Stimulated activated effector memory CD8-positive, alpha-beta T cell treated with anti-CD3 and anti-CD28 coated beads, Interleukin-12 subunit alpha, Interleukin-12 subunit beta, amount 100 ng/mL, for 72 hours (primary cell): ENCODE data around the gene DYRK1A.

Experiments
- ATAC-seq: fragments of 150-1000 bp; cut with Tn5 transposase; 2 replicates; pipeline ENCODE4 v1.10.0; 2021
- DNase-seq, 2 donors: peaks; one replicate each; pipeline ENCODE4 v3.0.0; 2021 to 2022; ENCODE audit warnings: low spot score in 2 of 2
- H3K27ac Mint-ChIP-seq: one replicate; pipeline ENCODE4 v1.8.0; 2022; ENCODE audit warnings: mild to moderate bottlenecking, mixed read lengths
- H3K36me3 Mint-ChIP-seq: one replicate; pipeline ENCODE4 v1.8.0; 2022; ENCODE audit warnings: mild to moderate bottlenecking, mixed read lengths
- H3K4me1 Mint-ChIP-seq: one replicate; pipeline ENCODE4 v1.8.0; 2022; ENCODE audit warnings: mixed read lengths
- H3K4me3 Mint-ChIP-seq: one replicate; pipeline ENCODE4 v1.8.0; 2022; ENCODE audit warnings: mild to moderate bottlenecking, mixed read lengths
- H3K9me3 Mint-ChIP-seq: one replicate; pipeline ENCODE4 v1.8.0; 2022; ENCODE audit warnings: mixed read lengths

DYRK1A gene

DNA sequence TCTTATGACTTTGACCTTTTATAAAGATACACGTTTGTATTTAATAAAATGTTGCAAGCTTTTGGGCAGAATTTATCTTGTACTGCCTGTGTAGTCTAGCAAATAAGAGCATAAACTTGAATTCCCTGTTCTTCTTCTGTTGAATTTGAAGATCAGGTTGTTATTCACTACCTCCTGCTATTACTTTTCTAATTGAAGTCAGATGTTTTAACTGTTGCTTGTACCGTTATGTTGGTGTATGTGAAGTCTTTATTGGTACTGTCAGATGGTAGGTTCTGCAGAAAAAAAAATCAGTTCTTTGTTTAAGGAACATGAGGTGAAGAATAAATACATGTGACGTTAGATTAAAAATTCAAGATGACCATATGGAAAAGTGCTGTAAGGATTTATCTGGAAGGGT is 69.1 kb downstream of the DYRK1A start:
- Mint-ChIP-seq H3K4me1 (peaks cover 53% of the 10 kb centered on the region), H3K36me3 (peaks cover 12% of the 10 kb centered on the region), H3K27ac (no peak overlapping the region), H3K9me3 (no peaks in the 10 kb centered on the region), H3K4me3 (no peak overlapping the region)
- ATAC-seq (no peak), DNase-seq (no peak)

DNA sequence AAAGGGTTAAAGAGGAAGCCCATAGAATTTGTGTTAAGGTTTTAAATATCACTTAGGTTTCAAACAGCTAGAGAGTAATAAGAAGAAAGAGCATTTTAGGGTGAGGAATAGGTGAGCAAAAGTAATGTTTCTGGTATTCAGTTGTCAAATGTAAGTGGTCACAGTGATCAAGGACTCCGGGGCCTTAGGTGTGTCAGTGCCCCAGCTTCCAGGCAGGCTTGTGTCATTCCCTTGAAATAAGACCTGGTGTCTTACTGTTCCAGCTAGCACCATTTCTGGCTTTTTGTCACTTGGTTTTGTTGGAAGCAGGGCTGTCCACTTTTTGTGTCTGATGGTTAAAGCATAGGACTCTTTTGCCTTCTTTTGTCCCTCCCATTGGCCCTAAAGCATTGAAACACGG is 69.6 kb downstream of the DYRK1A start:
- Mint-ChIP-seq H3K4me1 (peaks cover 53% of the 10 kb centered on the region), H3K36me3 (peaks cover 8% of the 10 kb centered on the region), H3K9me3 (no peaks in the 10 kb centered on the region), H3K27ac (no peak overlapping the region), H3K4me3 (no peak overlapping the region)
- ATAC-seq (no peak), DNase-seq (no peak)

DNA sequence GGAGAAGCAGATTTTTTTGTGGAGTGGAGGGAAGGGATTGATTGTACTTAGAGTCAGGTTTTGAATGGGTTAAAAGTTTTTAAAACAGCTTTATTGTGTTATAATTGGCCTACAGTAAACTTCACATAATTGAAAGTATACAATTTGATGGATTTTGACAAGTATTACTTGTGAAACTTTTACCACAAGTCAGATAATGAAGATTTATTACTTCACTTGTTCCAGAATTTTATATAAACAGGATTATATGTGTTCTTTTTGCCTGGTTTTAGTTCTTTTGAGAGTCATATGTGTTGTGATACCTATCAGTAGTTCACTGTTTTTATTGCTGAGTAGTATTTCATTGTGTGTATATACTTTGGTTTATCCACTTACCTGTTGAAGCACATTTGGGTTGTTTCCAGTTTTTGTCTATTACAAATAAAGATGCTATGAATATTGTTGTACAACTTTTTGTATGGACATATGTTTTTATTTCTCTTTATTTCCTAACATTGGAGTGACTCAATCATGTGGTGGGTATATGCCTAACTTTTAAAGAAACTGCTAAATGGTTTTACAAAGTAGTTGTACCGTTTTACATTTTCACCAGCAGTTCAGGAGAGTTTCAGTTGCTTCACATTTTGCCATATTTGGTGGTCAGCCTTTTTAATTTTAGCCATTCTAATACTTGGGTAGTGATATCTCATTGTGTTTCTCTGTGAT is 71.0 kb downstream of the DYRK1A start:
- Mint-ChIP-seq H3K27ac (no peak overlapping the region), H3K36me3 (peaks cover under 1% of the 10 kb centered on the region), H3K4me3 (no peak overlapping the region), H3K9me3 (no peaks in the 10 kb centered on the region), H3K4me1 (peaks cover 56% of the 10 kb centered on the region)
- no peak for ATAC-seq
- no peak for DNase-seq

DNA sequence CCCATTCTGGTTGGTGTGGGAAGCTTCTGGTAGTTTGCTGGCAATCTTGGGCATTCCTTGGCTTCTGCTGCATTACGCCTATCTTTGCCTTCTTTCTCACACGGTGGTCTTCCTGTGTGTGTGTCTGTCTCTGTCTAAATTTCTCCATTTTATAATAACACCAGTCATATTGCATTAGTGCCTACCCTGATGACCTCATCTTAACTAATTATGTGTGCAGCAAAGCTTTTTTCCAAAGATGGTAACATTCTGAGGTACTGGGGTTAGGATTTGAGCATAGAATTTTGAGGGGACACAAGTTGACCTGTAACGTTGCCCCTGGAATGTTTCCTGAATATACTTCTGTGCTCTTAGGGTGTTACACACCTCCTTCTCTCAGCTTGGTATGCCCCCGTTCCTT is 77.1 kb downstream of the DYRK1A start:
- Mint-ChIP-seq H3K36me3 (peaks cover 11% of the 10 kb centered on the region), H3K4me1 (peaks cover 81% of the 10 kb centered on the region), H3K27ac (peak overlapping the region; percentile 23), H3K4me3 (no peak overlapping the region), H3K9me3 (no peaks in the 10 kb centered on the region)
- no peak for DNase-seq
- no peak for ATAC-seq

DNA sequence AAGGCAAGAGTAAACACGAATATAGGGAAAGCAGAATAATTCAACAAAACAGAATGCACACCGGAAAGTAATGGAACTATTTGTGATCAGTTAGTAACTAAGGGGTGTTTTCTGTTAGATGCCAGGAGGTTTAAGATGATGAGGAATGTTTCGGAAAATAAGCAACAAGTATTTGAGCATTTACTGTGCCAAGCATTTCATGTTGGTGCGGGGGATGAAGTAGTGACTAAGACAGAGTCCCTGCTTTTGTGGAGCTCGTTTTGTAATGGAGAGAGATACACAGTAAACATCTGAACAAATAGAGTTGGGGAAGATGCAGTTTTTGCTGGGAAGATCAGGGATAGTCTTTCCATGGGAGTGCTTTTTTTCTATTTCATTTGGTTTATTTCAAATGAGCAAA is 78.7 kb downstream of the DYRK1A start:
- Mint-ChIP-seq H3K27ac (no peak overlapping the region), H3K4me3 (no peak overlapping the region), H3K4me1 (peaks cover 82% of the 10 kb centered on the region), H3K9me3 (no peaks in the 10 kb centered on the region), H3K36me3 (peaks cover 11% of the 10 kb centered on the region)
- no peak for DNase-seq
- ATAC-seq = no peak

DNA sequence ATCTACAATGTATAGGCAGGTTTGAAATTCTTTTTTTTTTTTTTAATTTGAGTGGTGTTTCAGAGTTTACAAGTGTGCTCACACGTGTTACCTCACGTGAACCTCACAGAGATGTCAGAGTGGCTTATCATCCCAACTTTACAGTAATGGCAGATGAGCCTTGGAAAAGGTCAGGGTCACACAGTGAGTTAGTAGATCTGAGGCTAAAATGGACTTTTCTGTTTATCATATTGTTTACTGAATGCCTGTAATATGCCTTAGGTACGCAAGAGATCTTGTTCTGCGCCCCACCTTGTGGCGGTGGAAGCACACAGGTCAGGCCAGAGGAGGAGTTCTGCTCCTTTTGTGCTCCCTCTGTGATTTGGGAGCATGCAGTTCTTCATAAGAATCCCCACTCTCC is 80.0 kb downstream of the DYRK1A start:
- H3K9me3 Mint-ChIP-seq = no peaks in the 10 kb centered on the region
- peaks cover 11% of the 10 kb centered on the region for H3K36me3 Mint-ChIP-seq
- no peak overlapping the region for H3K27ac Mint-ChIP-seq
- ATAC-seq = no peak
- no peak for DNase-seq
- H3K4me3 Mint-ChIP-seq = no peak overlapping the region
- H3K4me1 Mint-ChIP-seq = peaks cover 78% of the 10 kb centered on the region

DNA sequence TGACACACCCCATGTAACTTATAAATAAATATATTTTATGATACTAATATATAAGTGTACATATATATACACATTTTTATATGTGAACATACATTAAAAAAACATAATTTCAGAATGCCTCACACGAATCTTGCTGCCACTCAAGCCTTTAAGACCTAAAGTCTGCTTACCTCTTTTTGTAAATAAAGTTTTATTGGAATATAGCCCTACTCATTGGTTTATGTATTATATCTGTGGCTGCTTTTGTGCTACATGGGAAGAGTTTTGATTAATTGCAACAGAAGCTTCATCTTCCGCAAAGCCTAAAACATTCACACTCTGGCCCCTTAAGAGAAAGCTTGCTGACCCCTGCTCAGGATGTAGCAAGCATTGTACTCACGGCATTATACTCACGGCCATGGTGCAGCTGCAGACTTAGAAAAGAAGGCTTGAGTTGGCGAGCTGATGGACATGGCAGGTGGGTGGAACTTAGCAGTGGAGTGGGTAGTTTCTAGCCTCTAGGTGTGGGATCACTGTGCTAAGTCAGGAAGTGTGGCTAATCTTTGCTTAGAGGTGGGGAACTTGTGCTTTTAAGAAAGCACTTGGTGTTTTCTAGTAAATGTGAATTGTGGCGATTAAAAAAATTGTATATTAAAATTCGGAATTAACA is 80.8 kb downstream of the DYRK1A start:
- peaks cover 78% of the 10 kb centered on the region for H3K4me1 Mint-ChIP-seq

DNA sequence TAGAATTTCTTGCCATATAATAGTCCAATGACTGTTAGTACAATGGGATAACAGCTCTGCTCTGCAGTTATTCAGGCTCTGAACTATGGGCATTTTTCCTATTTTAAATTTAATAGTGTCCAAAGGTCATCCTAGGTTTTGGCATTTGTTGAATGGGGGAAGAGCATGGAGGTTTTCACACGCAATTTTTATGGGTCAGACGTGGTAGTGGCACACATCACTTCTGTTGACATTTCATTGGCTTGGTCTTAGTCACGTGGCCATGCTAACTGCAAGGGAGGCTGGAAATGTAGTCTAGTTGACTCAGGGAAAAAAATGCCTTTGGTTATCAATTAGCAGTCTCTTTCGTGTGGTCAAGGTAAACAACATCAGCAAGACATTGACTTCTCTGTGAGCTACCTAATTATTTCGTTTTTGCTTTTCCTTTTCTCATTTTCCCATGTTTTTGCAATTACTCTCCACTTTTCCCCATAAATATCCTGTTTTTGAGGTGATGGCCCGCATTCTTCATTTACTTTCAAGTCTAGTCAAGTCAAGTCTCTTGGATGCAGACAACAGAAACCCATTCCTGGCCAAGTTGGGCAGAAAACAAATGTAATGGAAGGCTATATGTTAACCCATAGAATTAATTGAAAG is 82.8 kb downstream of the DYRK1A start:
- Mint-ChIP-seq H3K27ac (peak overlapping the region; percentile 32), H3K4me3 (no peak overlapping the region), H3K4me1 (peaks cover 73% of the 10 kb centered on the region), H3K36me3 (peaks cover 3% of the 10 kb centered on the region), H3K9me3 (no peaks in the 10 kb centered on the region)
- ATAC-seq = no peak
- no peak for DNase-seq

More for the DNA sequence above, 80.8 kb downstream of the DYRK1A start:
- H3K27ac Mint-ChIP-seq = no peak overlapping the region
- H3K4me3 Mint-ChIP-seq = no peak overlapping the region
- peaks cover 11% of the 10 kb centered on the region for H3K36me3 Mint-ChIP-seq
- peak; percentile 36 for ATAC-seq
- no peak for DNase-seq
- H3K9me3 Mint-ChIP-seq = no peaks in the 10 kb centered on the region

DNA sequence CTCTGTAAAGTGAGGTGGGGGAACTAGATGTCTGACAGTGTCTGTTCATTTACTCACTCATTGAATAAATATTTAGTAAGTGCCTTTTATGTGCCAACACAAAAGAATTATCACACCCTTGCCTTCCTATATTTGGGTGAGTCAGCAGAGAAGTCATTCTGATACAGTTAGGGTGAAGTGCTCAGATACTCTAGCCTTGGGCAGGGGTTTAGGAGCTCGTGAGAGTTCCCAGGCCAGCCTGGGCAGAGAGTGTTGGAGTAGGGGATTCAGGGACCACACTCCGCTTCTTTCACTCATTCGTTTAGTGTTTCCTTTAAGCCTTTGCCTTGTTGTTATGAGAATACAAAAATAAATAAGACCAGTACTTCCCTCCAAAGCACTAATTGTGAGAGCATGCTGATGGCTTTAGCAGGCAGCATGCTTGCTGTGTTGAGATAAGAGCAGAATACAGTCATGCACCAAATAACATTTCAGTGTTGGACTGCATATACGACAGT is 83.9 kb downstream of the DYRK1A start:
- Mint-ChIP-seq H3K4me1 (peaks cover 73% of the 10 kb centered on the region), H3K4me3 (no peak overlapping the region), H3K36me3 (peaks cover 9% of the 10 kb centered on the region), H3K27ac (peak overlapping the region; percentile 32), H3K9me3 (no peaks in the 10 kb centered on the region)
- no peak for DNase-seq
- peak; percentile 93 for ATAC-seq

DNA sequence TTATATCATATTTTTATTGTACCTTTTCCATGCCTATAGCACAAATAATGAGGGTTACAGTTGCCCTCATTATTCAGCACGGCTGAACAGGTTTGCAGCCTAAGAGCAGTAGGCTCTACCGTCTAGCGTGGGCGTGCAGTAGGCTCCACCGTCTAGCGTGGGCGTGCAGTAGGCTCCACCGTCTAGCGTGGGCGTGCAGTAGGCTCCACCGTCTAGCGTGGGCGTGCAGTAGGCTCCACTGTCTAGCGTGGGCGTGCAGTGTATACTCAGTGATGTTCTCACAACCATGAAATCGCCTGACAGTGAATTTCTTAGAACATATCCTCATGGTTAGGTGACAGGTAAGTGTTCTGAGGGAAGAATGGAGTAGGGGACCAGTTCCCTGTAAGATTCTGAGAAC is 84.9 kb downstream of the DYRK1A start:
- Mint-ChIP-seq H3K4me1 (peaks cover 78% of the 10 kb centered on the region), H3K4me3 (no peak overlapping the region), H3K27ac (no peak overlapping the region), H3K9me3 (no peaks in the 10 kb centered on the region), H3K36me3 (peaks cover 9% of the 10 kb centered on the region)
- DNase-seq (no peak), ATAC-seq (no peak)

DNA sequence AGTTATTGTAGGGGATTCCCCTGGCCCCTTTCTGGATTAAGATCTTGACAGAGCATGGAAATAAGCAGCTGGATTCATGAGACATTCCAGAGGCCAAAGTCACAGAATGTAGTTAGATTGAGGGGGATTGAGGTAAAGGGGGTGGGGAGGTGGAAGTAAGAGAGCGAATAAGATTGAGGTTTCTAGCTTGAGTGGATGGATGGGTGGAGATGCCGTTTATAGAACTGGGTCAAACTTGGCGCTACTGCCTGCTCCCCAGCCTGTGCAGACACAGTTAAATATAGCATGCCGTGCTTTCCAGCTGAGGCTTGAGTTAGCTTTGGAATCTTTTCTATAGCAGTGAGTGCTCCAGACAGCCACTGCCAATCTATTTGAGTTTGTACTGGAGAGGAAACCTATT is 85.7 kb downstream of the DYRK1A start:
- ATAC-seq (no peak), DNase-seq (no peak)
- H3K36me3 Mint-ChIP-seq = peaks cover 9% of the 10 kb centered on the region
- H3K4me3 Mint-ChIP-seq = no peak overlapping the region
- peak overlapping the region; percentile 0 for H3K27ac Mint-ChIP-seq
- peaks cover 74% of the 10 kb centered on the region for H3K4me1 Mint-ChIP-seq
- H3K9me3 Mint-ChIP-seq = no peaks in the 10 kb centered on the region

DNA sequence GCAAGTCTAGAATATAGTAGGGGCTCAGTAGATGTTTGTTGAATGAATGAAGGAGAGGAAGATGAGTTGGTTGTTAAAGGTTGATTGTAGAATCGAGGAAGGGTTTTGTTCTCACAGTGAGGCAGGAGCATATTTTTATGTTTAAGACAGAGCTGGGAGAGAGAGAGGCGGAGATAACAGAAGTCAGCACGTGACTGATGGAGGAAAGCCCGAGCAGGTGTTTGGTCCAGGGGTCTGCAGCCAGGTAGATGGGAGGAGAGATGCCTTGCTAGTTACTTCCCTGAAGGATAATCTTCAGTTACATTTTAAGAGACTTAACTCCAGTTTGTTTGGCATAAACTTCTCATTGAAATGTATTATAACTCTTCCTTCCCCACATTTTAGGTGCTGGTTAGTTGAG is 86.8 kb downstream of the DYRK1A start:
- H3K4me1 Mint-ChIP-seq = peaks cover 80% of the 10 kb centered on the region
- ATAC-seq = no peak
- H3K27ac Mint-ChIP-seq = no peak overlapping the region
- peaks cover 9% of the 10 kb centered on the region for H3K36me3 Mint-ChIP-seq
- H3K9me3 Mint-ChIP-seq = no peaks in the 10 kb centered on the region
- H3K4me3 Mint-ChIP-seq = no peak overlapping the region
- no peak for DNase-seq

DNA sequence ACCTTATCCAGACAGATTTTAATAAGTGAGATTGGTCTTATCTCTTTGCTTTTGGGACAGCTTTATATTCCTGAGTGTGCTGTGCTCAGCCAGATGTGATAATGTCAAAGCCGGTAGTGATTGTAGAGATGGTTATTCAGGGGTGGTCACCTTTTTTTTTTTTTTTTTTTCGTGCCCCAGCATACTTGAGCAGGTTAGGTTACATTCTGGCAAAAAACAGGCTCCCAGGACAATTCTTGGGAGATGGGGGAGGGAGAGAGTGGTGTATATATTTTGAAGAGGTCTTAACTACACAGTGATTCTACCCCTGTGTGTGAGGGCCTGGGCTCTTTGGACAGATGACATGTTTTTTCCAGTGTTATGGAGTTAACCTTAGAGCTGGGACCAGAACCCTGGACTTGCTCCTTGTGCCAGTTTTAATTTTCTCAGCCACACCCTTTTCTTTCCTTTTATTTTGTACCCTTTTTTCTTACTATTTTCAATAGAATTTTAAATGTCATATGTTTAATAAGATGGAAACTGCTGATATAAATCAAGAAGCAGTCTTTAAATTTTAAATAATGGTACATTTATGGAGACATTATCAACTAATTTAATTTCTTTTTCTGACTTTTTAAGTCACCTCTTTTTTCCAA is 88.4 kb downstream of the DYRK1A start:
- no peak overlapping the region for H3K4me3 Mint-ChIP-seq
- H3K36me3 Mint-ChIP-seq = peaks cover 9% of the 10 kb centered on the region
- ATAC-seq (no peak), DNase-seq (no peak)
- peak overlapping the region; percentile 80 for H3K27ac Mint-ChIP-seq
- H3K9me3 Mint-ChIP-seq = no peaks in the 10 kb centered on the region
- peaks cover 76% of the 10 kb centered on the region for H3K4me1 Mint-ChIP-seq

DNA sequence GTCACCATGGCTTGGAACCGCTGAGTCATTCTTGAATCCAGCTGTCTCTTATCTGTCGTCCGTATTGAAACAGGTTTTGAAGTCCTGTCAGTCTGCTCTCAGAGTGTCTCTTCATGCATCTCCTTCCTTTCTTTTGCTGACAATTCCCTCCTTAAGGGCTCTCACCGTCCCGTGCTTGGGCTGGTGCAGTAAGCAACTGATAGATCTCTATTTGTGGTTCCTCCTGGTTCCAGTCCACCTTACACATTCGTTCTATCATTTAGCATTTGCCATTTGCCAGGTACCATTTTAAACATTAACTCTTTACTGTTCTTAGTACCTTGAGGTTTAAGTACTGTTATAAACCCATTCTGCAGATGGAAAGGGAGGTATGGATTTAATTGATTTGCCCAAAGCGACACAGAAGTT is 88.9 kb downstream of the DYRK1A start:
- ATAC-seq = no peak
- no peak for DNase-seq
- Mint-ChIP-seq H3K27ac (peak overlapping the region; percentile 80), H3K36me3 (peaks cover 9% of the 10 kb centered on the region), H3K4me3 (no peak overlapping the region), H3K4me1 (peaks cover 71% of the 10 kb centered on the region), H3K9me3 (no peaks in the 10 kb centered on the region)

DNA sequence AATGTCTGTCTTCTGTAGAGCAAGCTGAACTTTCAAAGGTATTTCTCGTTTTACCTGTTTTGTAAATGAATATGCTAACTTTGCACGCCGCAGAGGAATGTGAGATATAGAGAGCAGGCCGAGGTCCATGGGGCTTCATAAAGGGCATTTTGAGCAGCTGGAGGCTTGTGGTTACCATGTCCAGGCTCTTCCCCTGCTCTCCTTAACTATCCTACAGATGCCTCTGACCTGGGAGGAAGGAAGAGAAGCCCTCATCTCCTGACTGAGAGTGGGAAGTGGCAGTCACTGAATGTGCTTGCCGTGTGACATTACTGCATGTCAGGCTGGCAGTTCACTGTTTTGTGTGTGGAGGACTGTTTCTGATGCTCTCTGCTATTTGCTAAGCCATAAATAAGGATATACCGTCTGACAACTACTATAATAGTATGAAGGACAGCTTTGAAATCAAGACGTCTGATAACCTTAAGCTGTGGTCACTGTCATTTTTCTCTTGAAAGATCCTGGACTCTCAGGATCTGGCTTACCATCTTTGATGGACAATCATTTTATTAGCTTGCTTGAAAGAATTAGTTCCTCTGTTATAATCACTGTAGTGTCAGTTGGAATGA is 92.2 kb downstream of the DYRK1A start:
- H3K9me3 Mint-ChIP-seq = no peaks in the 10 kb centered on the region
- H3K27ac Mint-ChIP-seq = peak overlapping the region; percentile 83
- ATAC-seq = no peak
- H3K4me3 Mint-ChIP-seq = peak overlapping the region; percentile 39
- peaks cover 18% of the 10 kb centered on the region for H3K36me3 Mint-ChIP-seq
- no peak for DNase-seq
- peaks cover 75% of the 10 kb centered on the region for H3K4me1 Mint-ChIP-seq
